CD4-positive, alpha-beta T cell (primary cell): ENCODE data around the gene TAT. TPM values are rescaled to one million over a fixed set of nuclear protein-coding genes. Genes with fewer than 3 reads are reported as not detected.

Source experiments
- ATAC-seq: fragments of 200-7000 bp; cut with Tn5 transposase; one replicate; pipeline ENCODE4 v1.10.0; 2022; ENCODE audit warnings: mild to moderate bottlenecking; ENCODE audit not compliant: poor library complexity
- CTCF ChIA-PET: fragments of 350-600 bp; sonication (Branson Sonifier 250); formaldehyde crosslinking; loops from one replicate; lab custom pipeline; 2021; ENCODE audit warnings: antibody characterized with exemption, inconsistent platforms; lab: Charles Lee
- POLR2A ChIA-PET: fragments of 350-600 bp; sonication (Branson Sonifier 250); formaldehyde crosslinking; loops from one replicate; lab custom pipeline; 2021; ENCODE audit warnings: antibody characterized with exemption, inconsistent platforms; lab: Charles Lee
- DNase-seq, 14 experiments: peaks; one replicate each; pipeline ENCODE4 v3.0.0-alpha.2; 2013 to 2020; ENCODE audit warnings: mixed read lengths in 2 of 14
- H3K27ac ChIP-seq, 2 donors: one replicate each; pipeline versions ENCODE4 v1.5.1 to v1.7.0; 2013; ENCODE audit warnings: low read length in 2 of 2, low read depth in 1 of 2, mild to moderate bottlenecking in 1 of 2
- H3K27me3 ChIP-seq, 2 experiments: 1 replicate in 1 of 2; 2 replicates in 1 of 2; pipeline versions ENCODE4 v1.6.1 to v1.7.0; 2013; ENCODE audit warnings: low read length in 2 of 2, control low read depth in 1 of 2, mild to moderate bottlenecking in 1 of 2, moderate library complexity in 1 of 2; ENCODE audit not compliant: insufficient read depth in 2 of 2, control insufficient read depth in 1 of 2
- H3K36me3 ChIP-seq: one replicate; pipeline ENCODE4 v1.6.1; 2013; ENCODE audit warnings: low read length, control low read depth; ENCODE audit not compliant: insufficient read depth
- H3K4me1 ChIP-seq: one replicate; pipeline ENCODE4 v1.6.1; 2013; ENCODE audit warnings: low read length, control low read depth; ENCODE audit not compliant: insufficient read depth
- H3K4me3 ChIP-seq: one replicate; pipeline ENCODE4 v1.5.1; 2013; ENCODE audit warnings: mild to moderate bottlenecking, low read length, moderate library complexity
- H3K9me3 ChIP-seq, 2 experiments: 1 replicate in 1 of 2; 2 replicates in 1 of 2; pipeline versions ENCODE4 v1.6.1 to v1.7.0; 2013; ENCODE audit warnings: low read length in 2 of 2, mild to moderate bottlenecking in 2 of 2, control low read depth in 1 of 2, moderate library complexity in 1 of 2; ENCODE audit not compliant: control insufficient read depth in 1 of 2, insufficient read depth in 1 of 2
- H3K27ac Mint-ChIP-seq: one replicate; pipeline ENCODE4 v1.8.0; 2020; ENCODE audit warnings: mixed read lengths
- H3K27me3 Mint-ChIP-seq: one replicate; pipeline ENCODE4 v1.8.0; 2021; ENCODE audit warnings: mixed read lengths
- H3K36me3 Mint-ChIP-seq: one replicate; pipeline ENCODE4 v1.8.0; 2021; ENCODE audit warnings: low read depth, mixed read lengths
- H3K4me1 Mint-ChIP-seq: one replicate; pipeline ENCODE4 v1.8.0; 2021; ENCODE audit warnings: low read depth, mixed read lengths
- H3K4me3 Mint-ChIP-seq: one replicate; pipeline ENCODE4 v1.8.0; 2020; ENCODE audit warnings: mild to moderate bottlenecking, mixed read lengths
- H3K9me3 Mint-ChIP-seq: one replicate; pipeline ENCODE4 v1.8.0; 2020; ENCODE audit warnings: mixed read lengths
- CTCF ChIP-seq: fragments of 200-600 bp; IDR thresholded peaks from one replicate; pipeline ENCODE4 v1.8.0; 2022; ENCODE audit warnings: antibody characterized with exemption, mild to moderate bottlenecking
- intact Hi-C, 2 experiments: fragments of 100-400 bp; cut with DNase I in 1 of 2; cut with micrococcal nuclease in 1 of 2; formaldehyde crosslinking; loops; one replicate each; pipeline versions ENCODE4 v1.15.1 to v1.9.0; 2023 to 2025; cut with DNase I, micrococcal nuclease
- total RNA-seq, 174 experiments: library from RNA in 2 of 174; stranded (reverse) in 2 of 174; gene quantifications; one replicate each; pipeline ENCODE4 v1.2.3 and lab custom pipeline; 2021 to 2026

TAT gene
- total RNA-seq, 2 experiments from 2014 or later: not detected

- Histone ChIP-seq H3K27me3 (peaks cover 0 to 3% of the 10 kb centered on the region in 2 experiments), H3K36me3 (no peaks in the 10 kb centered on the region), H3K27ac (no peak overlapping the region), H3K4me1 (no peaks in the 10 kb centered on the region), H3K4me3 (no peak overlapping the region), H3K9me3 (no peaks in the 10 kb centered on the region)
- intact Hi-C loops: no loop called here
- Mint-ChIP-seq H3K4me1 (no peaks in the 10 kb centered on the region), H3K27ac (no peak overlapping the region), H3K4me3 (no peak overlapping the region), H3K9me3 (no peaks in the 10 kb centered on the region), H3K36me3 (no peaks in the 10 kb centered on the region), H3K27me3 (peaks cover 21% of the 10 kb centered on the region)
- POLR2A ChIA-PET: no interaction called here
- no peak for TF ChIP-seq CTCF
- DNase-seq: no peak
- no peak for ATAC-seq
- CTCF ChIA-PET: interaction anchor here (0.7 kb wide), 1 partner anchor 24 kb away, joined by 4 read pairs; no protein-coding TSS in a partner anchor
Observed at GRCh38 chr16:71532366-71532765, 44.5 kb downstream of the TAT start.

- TF ChIP-seq CTCF: no peak
- intact Hi-C loops: no loop called here
- H3K36me3 Mint-ChIP-seq: no peaks in the 10 kb centered on the region
- POLR2A ChIA-PET: no interaction called here
- H3K27me3 ChIP-seq: peaks cover 0 to 11% of the 10 kb centered on the region in 2 experiments
- H3K4me3 Mint-ChIP-seq: no peak overlapping the region
- no peaks in the 10 kb centered on the region for H3K4me1 ChIP-seq
- no peaks in the 10 kb centered on the region for H3K4me1 Mint-ChIP-seq
- CTCF ChIA-PET: no interaction called here
- H3K27ac ChIP-seq: no peak overlapping the region
- H3K36me3 ChIP-seq: no peaks in the 10 kb centered on the region
- no peak for ATAC-seq
- DNase-seq: no peak
- no peak overlapping the region for H3K4me3 ChIP-seq
- H3K27me3 Mint-ChIP-seq: peaks cover 43% of the 10 kb centered on the region
- no peak overlapping the region for H3K27ac Mint-ChIP-seq
- H3K9me3 ChIP-seq: no peaks in the 10 kb centered on the region
- H3K9me3 Mint-ChIP-seq: no peaks in the 10 kb centered on the region
Observed at GRCh38 chr16:71528863-71529262, 48.0 kb downstream of the TAT start.

- H3K4me3 ChIP-seq: no peak overlapping the region
- peaks cover 43% of the 10 kb centered on the region for H3K27me3 Mint-ChIP-seq
- H3K36me3 ChIP-seq: no peaks in the 10 kb centered on the region
- no peak overlapping the region for H3K27ac Mint-ChIP-seq
- TF ChIP-seq CTCF: no peak
- H3K4me1 ChIP-seq: no peaks in the 10 kb centered on the region
- ChIA-PET POLR2A (no interaction called here), CTCF (no interaction called here)
- ATAC-seq (no peak), DNase-seq (no peak)
- H3K4me1 Mint-ChIP-seq: no peaks in the 10 kb centered on the region
- H3K9me3 ChIP-seq: no peaks in the 10 kb centered on the region
- H3K27ac ChIP-seq: no peak overlapping the region
- peaks cover 0 to 12% of the 10 kb centered on the region in 2 experiments for H3K27me3 ChIP-seq
- H3K9me3 Mint-ChIP-seq: no peaks in the 10 kb centered on the region
- intact Hi-C loops: no loop called here
- H3K36me3 Mint-ChIP-seq: no peaks in the 10 kb centered on the region
- no peak overlapping the region for H3K4me3 Mint-ChIP-seq
Observed at GRCh38 chr16:71528257-71528656, 48.6 kb downstream of the TAT start.
